Inferior parietal cortex (tissue), 1 donor: ENCODE measurements around the gene PKP4.
"Not testable (repeated sequence)": the region's sequence is repeated elsewhere in the genome, so short reads cannot be mapped to it uniquely, and the experiment has no call there.

Source experiments
- DNase-seq: peaks from one replicate; pipeline ENCODE4 v3.0.0-alpha.2; 2016; ENCODE audit errors: extremely low spot score

The PKP4 gene

DNA sequence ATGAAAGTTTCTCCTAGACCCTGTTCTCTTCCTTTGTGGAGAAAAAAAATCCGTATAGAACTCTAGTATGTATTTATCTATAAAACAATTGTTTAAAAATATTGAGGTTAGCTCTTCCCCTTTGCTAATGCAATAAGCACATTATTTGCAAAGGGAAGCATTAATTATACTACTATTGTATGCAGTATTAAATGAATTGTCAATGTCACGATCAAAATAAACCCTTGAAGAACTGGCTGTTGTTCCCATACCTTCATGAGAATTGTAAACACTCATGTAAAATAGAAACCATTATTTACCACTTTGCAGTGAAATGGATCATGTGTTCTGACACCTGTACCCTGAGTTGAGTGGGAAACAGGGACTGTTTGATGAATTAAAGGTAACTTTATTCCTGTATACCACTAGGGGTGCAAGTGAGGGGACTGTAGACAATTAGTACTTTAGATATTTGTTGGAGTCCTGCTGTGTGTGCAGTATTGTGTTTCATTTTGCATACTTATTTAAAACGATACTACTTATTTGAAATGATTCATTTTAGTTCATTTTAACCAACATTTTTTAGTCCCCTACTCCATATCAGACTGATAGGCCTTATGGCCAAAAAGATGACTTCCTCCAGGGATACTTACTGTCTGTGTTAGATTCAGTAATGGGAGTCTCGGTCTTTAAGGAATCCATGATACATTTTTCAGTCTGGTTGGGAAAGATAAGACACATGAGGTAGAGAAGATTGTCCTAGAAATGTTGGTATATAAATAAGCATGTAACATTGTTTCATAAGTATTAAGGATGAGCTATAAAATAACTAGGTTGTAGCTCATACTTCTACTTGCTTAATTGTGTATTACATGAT, 7.9 kb downstream of the PKP4 start:
- no peak for DNase-seq

DNA sequence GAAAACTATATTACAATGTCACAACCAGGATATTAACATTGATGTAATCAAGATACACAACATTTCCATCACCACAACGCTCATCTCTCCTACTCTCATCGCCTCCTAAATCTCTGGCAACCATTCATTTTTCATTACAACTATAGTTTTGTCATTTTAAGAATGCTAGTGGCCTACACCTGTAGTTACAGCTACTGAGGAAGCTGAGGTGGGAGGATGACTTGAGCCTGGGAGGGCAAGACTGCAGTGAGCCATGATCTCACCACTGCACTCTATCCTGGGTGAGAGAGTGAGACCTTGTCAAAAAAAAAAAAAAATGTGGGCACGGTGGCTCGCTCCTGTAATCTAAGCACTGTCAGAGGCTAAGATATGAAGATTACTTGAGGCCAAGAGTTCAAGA, 10.5 kb downstream of the PKP4 start:
- no peak for DNase-seq

- not testable (repeated sequence) for DNase-seq
Observed at GRCh38 chr2:158472829-158473228, 16.1 kb downstream of the PKP4 start.

- DNase-seq: not testable (repeated sequence)
Observed at GRCh38 chr2:158473300-158473699, 16.5 kb downstream of the PKP4 start.

- no peak for DNase-seq
Observed at GRCh38 chr2:158473719-158474392, 17.1 kb downstream of the PKP4 start.

GRCh38 chr2:158474526-158475011, 17.8 kb downstream of the PKP4 start:
- not testable (repeated sequence) for DNase-seq

GRCh38 chr2:158477202-158477601, 20.4 kb downstream of the PKP4 start:
- DNase-seq: no peak

DNA sequence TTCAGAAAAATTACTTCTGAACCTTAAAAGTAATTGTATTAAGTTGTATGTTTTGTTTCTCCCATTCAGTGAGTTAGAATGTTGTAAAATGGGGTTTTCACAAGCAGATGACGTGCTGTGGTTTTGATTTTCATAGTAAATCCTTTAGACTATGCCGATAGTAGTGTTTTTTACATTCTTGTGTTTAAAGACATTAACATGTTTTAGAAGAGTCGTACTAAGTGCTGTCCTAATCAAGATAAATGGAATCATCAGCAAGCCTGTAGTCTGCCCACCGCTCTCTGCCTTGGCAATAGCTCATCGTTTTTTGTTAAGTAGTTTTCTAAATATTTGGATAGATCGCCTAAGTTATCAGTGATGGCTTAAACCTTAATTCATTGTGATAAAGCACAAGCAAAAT, 21.5 kb downstream of the PKP4 start:
- no peak for DNase-seq

GRCh38 chr2:158478816-158479215, 22.1 kb downstream of the PKP4 start:
- no peak for DNase-seq

DNA sequence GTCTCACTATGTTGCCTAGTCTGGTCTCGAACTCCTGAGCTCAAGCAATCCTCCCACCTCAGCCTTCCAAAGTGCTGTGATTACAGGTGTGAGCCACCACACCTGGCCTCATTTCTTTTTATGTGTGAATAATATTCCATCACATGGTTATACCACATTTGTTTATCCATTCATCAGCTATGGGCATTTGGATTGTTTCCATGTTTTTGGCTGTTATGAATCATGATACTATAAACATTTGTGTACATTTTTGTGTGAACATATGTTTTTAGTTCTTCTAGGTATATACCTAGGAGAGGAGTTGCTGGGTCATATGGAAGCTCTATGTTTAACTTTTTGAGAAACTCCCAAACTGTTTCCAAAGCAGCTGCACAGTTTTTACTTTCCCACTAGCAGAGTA, 24.4 kb downstream of the PKP4 start:
- DNase-seq: no peak

DNA sequence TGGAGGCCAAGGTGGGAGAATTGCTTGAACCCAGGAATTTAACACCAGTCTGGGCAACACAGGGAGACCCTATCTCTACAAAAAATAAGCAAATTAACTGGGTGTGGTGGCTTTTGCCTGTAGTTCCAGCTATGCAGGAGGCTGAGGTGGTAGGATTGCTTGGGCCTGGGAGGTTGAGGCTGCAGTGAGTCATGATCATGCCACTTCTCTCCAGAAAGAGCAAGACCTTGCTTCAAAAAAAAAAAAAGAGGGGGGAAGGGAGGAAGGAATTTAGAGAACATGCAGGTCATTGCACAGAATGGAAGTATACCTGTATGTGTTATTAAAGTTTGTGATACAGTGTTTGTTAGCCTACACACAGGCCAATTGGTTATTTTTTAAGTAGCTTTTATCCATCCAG, 25.8 kb downstream of the PKP4 start:
- no peak for DNase-seq

GRCh38 chr2:158484892-158485556, 28.3 kb downstream of the PKP4 start:
- DNase-seq: no peak

- DNase-seq: no peak
Observed at GRCh38 chr2:158486150-158486969, 29.6 kb downstream of the PKP4 start.

DNA sequence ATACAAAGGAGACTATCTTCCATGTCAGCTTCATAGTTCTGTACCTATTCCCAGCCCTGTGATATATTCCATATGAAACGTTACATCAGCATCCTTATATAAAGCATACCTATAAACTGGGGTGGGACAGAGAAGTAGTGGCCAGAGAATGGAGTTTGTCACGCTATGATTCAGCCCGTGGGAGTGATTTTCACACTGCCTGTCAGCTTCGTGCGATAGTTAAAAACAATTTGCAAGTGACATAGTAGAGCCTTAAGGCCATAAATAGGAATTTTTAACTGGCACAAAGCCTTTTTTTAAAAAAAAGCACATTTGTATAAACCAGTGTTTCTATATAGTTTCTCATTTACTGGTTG, 30.2 kb downstream of the PKP4 start:
- no peak for DNase-seq

DNA sequence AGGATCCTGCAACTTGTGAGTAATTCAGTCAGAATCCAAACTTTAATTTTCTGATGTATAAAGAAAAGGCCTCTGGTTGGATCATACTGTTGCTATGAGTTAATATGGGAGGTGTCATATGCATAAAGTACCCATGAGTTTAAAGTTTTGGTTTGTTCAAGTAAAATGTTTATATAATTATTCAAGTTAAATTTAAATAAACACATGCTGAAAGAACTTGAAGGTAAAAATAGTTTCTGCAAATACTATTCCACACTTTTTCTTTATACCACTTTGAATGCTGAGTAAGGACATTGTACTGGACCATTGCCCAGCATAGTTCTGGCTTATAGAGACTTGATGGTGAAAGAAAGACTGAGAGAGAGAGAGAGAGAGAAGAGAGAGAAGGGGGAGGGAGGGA, 30.7 kb downstream of the PKP4 start:
- no peak for DNase-seq

GRCh38 chr2:158488442-158489216, 31.9 kb downstream of the PKP4 start:
- DNase-seq: no peak

DNA sequence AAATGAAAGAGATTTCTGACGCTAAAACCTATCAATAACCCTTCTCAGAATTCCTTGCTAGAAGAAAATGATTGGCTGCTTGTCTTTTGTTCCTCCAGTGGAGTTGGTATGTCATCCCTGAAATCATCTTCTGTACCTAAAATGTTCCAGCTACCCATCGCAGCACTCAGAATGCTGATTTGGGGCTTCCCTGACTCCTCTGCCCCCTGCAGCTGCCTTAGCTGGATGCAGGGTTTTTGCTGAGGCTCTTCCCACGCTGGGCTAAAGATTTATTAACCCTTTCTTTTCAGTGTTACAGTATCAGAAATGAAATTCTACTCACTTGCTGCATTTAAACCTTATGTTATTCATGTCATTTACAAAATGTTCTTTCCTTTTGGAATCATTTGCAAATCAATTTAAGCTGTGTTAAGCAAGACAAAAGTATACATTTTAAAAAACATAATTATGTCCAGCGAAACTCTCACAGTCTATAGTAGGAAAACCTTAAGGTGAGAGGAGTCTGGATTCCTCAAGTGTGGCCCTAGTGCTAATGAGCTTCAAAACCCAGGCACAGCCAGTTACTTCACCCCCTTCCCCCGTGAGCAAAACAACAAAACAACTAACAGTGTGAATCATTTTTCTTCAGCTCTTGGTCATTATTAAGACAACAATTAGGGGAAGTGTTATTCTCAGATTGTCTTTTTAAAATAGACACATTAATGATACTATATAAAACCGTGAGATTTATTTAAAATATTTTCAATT, 32.8 kb downstream of the PKP4 start:
- DNase-seq: no peak

GRCh38 chr2:158491072-158491471, 34.3 kb downstream of the PKP4 start:
- DNase-seq: no peak

GRCh38 chr2:158493458-158493857, 36.7 kb downstream of the PKP4 start:
- DNase-seq: no peak

- no peak for DNase-seq
Observed at GRCh38 chr2:158495175-158495574, 38.4 kb downstream of the PKP4 start.
